Activated CD8-positive, alpha-beta memory T cell treated with anti-CD3 and anti-CD28 coated beads, Interleukin-2, amount 50 U/mL, for 48 hours (primary cell): Measurements from ENCODE around the gene PBX4.
"Not testable (repeated sequence)": the region's sequence is repeated elsewhere in the genome, so short reads cannot be mapped to it uniquely, and the experiment has no call there.

Experiments
- DNase-seq: peaks from one replicate; pipeline ENCODE4 v3.0.0-alpha.2; 2020

Gene PBX4, protein sequence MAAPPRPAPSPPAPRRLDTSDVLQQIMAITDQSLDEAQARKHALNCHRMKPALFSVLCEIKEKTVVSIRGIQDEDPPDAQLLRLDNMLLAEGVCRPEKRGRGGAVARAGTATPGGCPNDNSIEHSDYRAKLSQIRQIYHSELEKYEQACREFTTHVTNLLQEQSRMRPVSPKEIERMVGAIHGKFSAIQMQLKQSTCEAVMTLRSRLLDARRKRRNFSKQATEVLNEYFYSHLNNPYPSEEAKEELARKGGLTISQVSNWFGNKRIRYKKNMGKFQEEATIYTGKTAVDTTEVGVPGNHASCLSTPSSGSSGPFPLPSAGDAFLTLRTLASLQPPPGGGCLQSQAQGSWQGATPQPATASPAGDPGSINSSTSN

DNA sequence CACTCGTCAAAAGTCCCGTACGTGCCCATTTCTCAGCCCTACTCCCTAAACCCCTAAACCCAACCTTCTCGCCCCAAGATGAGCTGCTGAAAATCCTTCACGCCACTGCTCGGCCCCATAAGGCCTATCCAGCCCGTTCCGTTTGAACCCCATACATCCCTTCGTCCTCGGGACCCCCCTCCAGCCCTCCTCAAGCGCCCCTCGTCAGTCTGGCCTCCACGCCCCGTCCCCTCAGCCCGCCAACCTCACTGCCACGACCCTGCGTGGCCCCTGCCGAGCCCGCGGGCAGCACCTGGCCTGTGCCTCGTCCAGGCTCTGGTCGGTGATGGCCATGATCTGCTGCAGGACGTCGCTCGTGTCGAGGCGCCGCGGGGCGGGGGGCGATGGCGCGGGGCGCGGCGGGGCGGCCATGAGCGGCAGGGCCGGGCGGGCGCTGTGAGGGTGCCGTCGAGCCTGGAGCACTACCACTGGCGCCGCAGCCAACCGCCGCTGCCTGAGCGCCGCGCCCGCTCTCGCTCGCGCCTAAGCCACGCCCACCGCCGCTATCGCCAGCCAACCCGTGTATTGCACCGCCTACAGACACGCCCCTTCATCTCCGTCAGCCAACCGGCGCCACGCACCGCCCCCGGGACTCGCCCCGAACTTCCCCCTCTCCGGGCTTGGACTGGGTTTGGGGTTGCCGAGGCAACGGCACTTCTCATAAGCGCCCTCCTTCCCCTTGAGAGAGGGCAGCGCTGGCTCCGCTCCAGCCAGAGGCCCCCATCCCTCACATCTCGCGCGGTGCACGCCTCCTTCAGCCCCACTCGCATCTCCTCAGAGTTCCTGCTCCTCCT is at the start of gene PBX4:
Gene PBX4 (minus strand): TSS at position 469 of the 833 bp plus-strand sequence. CDS start 58 bp downstream, at position 411.
- peak; percentile 99 for DNase-seq

DNA sequence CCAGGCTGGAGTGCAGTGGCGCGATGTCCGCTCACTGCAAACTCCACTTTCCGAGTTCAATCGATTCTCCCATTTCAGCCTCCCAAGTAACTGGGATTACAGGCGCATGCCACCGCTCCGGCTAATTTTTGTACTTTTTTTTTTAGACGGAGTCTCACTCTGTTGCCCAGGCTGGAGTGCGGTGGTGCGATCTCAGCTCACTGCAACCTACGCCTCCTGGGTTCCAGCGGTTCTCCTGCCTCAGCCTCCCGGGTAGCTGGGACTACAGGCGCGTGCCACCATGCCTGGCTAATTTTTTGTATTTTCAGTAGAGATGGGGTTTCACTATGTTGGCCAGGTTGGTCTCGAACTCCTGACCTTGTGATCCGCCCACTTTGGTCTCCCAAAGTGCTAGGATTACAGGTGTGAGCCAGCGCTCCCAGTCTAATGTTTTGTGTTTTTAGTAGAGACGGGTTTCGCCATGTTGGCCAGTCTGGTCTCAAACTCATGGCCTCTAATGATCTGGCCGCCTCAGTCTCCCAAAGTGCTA is 47.0 kb upstream of the PBX4 start:
- DNase-seq = not testable (repeated sequence)

DNA sequence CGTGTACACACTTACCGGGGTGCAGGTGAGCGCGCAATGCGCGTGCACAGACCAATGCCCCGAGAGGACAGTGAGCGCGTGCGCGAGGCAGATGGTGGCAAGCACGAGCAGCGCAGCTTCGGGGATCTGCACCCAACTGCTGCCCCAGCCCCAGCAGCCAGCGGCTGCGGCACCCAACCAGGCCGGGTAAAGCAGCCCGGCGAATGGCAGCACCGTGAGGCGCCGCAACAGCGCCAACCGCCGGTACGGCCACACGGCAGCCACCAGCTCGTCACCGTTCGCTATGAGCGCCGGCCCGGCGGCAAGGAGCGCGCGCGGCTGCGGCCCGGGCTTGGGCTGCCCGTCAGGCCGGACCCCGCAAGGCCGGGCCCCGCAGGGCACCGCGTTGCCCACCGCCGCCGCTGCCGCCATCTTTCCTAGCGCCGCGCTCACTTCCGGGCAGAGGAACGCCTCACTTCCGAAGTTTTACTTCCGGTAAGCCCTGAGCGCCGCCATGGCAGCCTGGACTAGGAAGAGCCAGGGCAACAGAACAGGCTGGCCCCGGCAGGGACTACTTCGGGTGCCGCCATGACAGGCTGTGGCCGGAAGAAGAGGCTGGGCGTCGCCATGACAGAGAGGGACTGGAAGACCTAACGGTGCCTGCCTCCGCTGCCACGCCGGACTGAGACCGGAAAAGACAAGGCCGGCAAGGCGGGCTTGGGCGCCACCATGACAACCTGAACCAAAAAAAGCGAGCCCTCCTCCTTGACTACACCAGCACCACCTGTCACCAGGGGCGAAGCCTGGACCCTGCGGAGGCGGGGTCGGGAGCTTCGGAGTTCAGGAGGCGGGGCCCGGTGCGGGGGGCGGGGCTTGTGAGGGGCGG is 45.0 kb upstream of the PBX4 start, which contains the start of gene ATP13A1:
Gene ATP13A1 (minus strand): TSS at position 421 of the 865 bp plus-strand sequence. CDS start 10 bp downstream, at position 411.
- peak; percentile 94 for DNase-seq

DNA sequence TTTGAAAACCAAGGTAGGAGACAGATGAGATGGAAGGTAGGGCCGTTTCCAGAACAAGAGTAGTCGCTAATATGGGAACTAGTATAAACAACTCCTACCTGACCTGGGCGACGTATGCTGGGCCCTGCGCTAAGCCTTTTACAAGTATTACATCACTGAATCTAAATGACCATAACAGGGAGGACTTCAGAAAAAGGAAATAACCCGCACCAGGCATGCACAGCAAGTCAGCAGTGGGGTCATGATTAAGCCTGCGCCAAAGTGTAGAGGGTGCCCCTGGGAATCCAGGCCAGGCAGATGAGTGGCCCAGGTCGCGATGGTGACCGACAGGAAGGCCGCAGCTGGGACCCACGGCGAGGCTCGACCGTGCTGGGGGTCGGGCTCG is 44.4 kb upstream of the PBX4 start:
- DNase-seq = no peak

DNA sequence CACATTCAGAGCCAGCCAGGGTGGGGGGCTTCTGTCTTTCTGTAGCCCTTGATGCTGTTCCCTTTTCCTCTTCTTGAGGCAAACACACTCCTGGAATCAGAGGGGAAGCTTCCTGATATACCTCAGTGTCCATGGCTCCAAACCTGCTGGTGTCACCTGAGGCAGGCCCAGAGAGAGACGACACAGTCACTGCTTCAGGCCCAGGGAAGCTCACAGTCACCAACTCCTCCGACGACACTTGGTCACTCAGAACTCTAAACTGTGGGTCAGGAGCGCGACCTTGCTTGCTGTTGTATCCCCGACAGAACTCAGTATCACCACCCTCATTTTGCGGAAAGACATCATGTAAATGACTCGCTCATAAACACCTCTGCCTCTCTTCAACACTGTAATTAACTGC is 43.9 kb upstream of the PBX4 start:
- DNase-seq = no peak

DNA sequence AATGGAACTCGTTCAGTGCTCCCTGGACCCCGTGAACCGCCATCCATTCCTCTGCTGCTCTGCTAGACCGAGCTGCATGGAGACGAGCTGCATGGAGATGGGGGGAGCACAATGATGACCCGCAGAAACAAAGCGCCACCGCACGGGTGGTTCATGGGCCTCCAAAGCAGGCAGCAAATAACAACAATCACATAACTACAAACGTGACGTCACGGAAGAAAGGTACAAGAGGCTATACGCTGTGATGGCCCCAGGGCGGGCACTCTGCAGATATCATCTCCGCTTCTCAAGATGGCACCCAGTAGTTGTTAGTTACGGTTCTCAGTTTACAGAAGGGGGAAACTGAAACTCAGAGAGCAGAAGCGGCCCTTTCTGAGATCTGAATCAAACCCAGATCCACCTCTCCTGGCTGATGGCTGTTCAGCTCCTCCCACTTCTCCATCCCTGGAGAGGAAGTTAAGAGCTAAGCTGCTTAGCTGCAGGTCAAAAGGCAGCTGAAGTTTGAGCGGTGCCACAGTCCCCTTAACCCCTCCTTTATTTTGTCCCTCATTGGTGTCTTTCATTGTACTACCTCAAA is 43.3 kb upstream of the PBX4 start:
- DNase-seq = no peak

DNA sequence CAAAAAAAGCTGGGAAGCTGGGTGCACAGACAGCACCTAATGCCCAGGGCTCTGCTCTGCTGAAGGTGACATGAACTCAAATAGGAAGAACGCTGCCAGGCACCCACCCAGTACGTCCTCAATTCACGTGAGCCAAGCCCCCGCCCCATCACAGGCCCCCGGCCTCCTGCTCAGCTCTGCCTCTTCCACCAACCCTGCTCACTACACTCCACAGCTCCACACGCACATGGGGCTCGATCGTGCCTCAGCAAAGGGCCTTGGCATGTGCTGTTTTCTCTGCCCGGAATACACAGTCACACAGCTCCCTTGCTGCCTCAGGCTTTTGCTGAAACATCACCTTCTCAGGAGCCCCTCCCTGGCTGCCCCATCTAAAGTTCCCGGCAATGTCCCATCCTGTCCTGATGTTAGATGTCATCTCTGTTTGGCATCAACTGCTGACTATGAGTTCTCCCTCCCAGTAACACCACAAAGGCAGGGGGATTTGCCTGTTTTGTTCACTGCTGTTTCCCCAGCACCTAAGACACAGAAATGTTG is 42.7 kb upstream of the PBX4 start:
- no peak for DNase-seq

DNA sequence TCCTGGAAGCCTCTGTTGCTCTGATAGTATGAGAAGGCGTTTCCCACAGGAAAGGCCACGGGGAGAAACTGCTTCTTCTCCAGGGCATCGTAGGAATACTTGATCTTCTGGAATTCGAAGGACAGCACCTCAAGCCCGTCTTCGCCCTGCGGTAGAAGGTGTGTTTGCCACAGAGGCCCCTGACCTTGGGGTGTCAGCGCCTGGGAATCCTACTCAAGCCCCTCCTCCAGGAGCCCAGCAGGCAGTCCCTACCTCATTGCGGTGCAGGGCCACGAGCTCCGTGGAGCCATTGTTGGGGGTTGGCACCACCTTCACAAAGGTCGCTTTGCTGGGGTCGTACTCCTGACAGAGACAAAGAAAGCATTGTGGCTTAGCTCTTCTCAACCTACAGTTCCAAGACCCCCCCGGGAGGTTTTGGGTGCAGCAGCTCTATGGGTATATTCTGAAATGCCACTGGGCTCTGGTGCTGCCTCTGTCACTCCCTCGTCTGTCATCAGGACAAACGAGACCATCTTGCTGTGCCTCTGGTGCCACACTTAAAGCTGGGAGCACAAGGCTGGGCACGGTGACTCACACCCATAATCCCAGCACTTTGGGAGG is 41.3 kb upstream of the PBX4 start:
- no peak for DNase-seq

DNA sequence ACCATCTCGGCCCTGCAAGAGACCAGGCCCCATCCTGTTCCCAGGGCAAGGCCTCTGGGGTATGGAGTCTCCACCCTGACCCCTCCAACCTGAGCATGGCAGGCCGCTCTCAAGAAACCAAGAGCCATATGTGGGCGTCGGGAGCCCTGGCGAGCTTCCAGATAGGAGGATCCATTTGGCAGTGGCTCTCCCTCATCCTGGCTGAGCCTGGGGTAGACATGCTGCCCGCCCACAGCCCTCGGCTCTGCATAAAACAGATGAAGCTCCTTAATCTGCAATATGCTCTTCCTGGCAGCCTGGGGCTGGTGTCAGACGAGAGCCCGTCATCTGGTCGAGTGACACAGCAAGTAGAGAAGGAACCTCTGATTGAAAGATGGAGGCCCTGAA is 38.9 kb upstream of the PBX4 start:
- DNase-seq = no peak

DNA sequence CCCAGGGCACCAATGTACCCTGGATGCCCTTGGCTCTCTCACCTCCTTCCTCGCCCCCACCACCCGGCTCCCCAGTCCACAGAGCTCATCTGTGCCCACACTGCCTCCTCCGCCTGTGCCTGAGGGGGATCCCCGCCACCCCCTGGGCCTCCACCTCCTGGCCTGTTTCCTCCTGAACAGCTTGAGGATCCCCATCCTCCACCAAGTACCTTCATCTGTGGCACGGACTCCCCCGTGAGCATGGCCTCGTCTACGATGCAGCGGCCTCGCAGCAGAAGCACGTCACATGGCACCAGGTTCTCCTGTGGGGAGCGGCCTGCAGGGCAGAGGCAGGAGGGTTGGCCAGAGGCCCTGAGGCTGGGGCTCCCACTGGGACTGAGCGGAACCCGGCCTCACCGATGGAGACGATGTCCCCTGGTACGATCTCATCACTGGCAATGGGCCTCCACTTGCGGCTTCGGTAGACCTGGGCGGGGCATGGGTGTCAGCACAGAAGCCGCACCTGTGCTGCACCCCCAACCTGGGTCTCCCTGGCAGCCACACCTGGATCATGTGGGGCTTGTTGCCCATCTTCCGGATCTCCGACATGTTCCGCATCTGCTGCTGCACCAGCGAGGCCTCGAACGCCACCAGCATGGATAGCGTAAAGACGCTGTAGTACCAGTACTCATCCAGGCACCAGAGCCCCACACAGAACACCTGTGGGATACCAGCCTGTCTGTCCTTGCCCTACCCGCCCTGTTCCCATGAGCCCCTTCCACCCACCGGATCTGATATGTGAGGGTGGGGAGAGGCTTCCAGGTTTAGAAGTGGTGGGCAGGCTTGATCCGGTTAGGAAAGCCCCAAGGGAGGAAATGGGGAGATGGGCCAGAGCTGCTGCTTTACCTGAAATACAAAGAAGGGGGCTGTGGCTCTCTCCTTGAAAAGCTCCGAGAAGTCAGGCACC is 38.2 kb upstream of the PBX4 start:
- no peak for DNase-seq

DNA sequence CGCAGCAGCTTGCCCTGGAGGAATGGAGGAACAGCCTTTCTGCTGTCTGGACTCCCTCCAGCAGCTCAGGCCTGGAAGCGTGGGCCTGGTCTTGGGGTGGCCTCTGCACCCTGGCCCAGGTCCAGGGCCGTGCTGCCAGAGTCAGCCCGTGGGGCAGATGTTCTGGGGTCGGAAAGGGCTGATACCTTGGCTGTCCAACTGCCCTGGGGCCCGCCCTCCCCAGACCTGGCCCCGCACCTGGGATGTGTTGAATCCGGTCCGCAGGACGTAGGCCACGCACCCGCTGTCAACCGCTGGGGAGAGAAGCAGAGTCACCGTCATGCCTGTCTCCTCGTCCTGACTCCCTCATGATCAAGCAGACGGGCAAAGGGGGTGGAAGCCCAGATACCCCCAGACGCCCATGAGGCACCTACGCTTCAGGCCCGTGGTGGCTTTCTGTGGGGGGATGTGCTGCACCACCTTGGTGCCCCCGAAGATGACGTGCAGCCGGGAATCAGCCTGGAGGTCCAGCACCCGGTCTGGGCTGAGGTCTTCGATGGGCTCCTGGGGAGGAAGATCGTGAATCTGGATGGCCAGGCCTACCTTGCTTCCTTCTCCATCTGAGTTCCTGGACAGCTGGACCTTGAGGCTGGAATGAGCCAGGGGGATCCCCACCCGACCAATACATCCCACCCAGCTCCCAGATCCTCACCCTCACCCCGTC is 37.3 kb upstream of the PBX4 start:
- no peak for DNase-seq

DNA sequence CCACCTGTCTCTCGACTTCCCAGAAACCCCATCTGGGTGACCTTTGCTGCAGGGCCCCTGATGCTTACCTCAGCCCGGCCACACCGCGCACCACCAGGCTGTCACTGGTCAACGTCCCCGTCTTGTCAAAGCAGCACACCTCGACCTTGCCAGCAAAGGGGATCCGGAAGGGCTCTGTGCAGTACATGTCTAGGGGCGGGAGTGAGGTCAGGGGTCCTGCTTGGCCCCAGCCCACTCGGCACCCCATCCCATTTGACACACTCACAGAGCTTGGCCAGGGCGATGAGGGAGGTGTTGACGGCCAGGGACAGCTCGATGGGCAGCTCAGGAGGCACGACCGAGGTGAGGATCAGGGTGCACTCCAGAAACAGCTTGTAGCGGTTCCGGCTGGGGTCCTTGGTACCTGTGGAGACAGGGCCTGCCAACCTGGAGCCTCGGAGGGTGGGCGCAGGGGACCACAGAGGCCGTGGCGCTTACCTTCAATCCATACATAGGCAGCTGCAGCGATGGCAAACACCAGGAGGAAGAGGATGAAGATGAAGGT is 36.6 kb upstream of the PBX4 start:
- no peak for DNase-seq

DNA sequence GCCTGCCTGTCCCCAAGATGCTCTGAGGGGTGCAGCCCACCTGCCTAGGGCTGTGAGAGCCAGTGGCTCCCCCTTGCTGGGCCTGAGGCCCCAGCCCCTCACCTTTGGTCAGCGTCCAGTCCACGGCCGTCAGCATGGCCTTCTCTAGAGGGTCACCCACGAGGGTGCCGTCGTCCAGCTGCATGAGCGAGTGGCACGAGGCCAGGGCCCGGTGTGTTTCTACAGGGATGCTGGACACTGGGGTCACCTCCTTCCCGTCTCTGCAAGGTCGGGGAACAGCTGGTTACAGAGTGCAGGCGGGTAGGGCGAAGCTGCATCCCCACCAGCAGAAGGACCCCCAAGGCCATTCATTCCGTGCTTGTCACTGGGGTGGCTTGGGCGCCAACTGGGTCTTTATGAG is 36.0 kb upstream of the PBX4 start:
- no peak for DNase-seq

DNA sequence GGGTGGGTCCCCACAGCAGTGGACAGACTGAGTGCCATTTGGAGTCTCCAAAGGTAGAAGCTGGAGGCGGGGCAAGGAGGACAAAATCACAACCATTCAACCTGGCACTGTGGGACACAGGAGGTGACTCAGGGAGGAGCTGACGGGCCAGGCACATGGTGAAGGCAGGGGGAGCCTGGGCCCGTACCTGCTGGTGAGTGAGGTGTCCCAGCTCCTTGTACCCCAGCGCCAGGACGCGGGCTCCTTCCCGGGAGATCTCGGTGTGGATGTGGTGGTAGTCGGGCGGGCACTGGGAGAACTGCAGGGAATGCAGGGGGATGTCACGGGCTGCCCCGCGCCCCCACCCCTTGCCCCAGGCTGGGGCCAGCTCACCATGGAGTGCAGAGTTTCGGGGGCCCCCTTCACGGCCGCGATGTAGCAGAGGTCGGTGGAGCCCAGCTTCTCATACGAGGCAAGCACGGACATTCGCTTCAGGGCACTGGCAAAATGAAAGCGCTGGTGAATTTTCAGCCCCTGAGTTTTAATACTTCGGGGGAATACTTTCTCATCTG is 35.2 kb upstream of the PBX4 start:
- no peak for DNase-seq

DNA sequence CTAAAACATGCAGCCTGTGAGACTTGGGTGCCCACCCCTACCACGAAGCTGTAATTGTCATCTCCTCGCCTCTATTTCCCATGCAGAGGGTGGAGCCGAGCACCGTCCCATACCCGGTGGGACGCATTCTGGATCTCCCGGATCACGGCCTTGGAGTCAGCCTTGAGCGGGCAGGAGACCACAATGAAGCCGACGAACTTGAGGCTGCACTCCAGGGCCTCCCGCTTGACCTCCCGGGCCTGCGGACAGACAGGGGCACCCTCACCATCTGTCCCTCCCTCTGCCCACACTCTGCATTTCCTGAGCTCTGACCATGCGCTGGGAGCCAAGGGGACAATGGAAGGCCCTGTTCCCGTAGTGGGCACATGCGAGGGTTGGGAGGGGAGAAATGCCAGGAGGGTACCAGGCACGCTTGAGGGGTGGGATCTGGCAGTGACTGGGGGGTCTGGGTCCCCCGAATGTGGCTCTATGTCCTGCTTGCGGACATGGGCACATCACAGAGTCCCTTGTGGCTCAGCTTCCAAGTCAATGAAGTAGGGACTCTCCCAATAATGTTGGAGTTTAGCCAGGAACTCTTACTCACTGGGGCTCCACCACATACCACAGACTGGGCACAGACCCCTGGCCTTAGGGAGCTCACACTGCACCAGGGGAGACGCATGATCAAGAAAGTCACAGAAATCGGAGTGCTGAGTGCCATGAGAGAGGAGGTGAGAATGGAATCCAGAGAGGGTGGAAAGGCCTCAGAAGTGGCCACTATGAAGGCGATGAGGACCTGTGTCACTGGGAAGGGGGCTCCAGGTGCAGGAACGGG is 34.2 kb upstream of the PBX4 start:
- no peak for DNase-seq

DNA sequence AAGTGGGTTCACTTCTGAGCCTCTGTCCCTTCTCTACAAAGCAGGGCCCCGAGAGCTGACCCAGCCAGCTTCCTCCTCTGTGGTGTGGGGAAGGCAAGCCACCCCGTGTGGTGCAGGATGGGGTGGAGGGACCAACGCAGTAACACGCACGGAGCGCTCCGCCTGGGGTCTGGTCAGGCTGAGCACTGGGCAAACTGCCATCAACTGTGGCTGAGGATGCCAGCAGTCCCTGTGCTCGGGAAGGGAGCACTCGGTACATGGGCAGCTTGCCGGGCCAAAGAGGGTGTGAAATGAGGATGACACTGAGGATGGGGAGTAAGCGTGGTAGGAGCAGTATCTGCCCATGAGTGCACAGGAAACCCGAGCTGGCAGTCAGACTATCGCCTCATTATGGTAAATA is 32.6 kb upstream of the PBX4 start:
- DNase-seq = no peak

DNA sequence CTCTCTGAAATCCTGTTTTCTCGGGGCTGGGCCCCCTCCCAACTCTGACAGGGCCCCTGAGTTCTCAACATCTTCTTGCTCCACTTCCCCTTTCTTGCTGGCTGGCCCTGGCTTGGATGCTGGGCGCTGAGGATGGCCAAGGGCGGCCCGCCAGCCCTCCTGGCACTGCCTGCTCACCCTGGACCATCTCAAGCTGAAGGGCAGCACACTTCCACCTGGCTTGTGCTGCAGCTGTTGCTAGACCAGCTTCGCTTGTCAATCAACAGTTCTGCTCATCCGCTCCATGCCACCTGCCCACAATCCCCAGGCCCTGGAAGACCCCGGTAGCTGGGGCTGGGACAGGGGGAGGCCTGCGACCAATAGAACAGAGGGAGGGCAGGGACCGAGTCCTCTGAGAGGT is 31.8 kb upstream of the PBX4 start:
- DNase-seq = no peak

DNA sequence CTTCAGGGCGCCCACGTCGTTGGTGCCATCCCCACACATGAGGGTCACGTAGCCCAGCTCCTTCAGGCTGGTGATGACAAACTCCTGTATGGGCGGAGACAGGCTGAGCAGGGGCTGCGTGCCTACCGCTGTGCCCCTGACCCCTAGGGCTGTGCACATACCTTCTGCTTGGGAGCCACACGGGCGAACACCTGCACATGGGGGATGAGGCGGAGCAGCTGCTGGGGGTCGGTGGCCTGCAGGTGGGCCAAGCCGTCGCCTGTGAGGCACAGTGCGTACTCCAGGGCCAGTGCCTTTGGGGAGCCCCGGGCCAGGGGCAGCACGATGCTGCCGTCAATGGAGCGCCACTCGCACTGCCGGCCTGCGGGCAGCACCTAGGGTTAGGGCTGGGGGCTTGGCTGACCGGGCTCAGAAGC is 31.1 kb upstream of the PBX4 start:
- DNase-seq = no peak
